ENCODE results near the gene ZYX. TPM values are rescaled to one million over a fixed set of nuclear protein-coding genes. Genes with fewer than 3 reads are reported as not detected.
"Not testable (repeated sequence)": the region's sequence is repeated elsewhere in the genome, so short reads cannot be mapped to it uniquely, and the experiment has no call there.

ZYX gene
- total and polyA plus RNA-seq, 7 experiments from 2014 or later: 54.2 to 264 (median 122) TPM

DNA sequence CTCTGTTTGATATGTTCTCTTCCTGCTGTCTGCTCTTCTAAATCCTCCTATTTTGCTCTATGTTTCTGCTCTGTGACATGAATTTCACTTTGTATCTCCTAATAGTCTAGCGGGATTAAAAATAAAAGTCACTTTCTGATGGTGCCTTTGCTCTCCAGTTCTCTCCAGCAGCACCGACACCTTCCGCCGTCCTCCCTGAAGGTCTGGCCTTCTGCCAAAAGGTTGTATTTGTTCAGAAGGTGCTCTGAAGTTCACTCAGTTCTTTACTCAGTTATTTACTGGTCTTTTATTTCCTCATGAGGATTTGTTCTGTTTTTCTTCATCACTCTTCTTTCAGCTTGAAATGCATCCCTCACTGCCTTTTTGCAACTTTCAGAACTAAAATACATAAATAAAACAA is 38.7 kb downstream of the ZYX start:
- peaks cover 0 to 40% (median 0%) of the 10 kb centered on the region in 3 experiments for H3K36me3 ChIP-seq (ENCODE audit: control insufficient read depth in 2 of 3, insufficient read depth in 3 of 3, low read length in 3 of 3)
- CTCF ChIA-PET: no interaction called here
- peaks cover 0 to 3% of the 10 kb centered on the region in 2 donors for H3K4me1 ChIP-seq (ENCODE audit: control insufficient read depth in 2 of 2, insufficient read depth in 2 of 2, low read length in 2 of 2)
- intact Hi-C loops (cut with micrococcal nuclease): loop anchor here in 1 of 2 donors (5.0 to 10.0 kb wide), 2 partner anchors 113 to 415 kb away; no protein-coding TSS in a partner anchor
- H3K9me3 Mint-ChIP-seq: peaks cover 0 to 4% (median 0%) of the 10 kb centered on the region in 11 donors
- H3K27ac ChIP-seq (ENCODE audit: low read depth, low read length): no peak overlapping the region
- H3K27me3 Mint-ChIP-seq: peaks cover 0 to 19% (median 0%) of the 10 kb centered on the region in 5 donors
- H3K27me3 ChIP-seq (ENCODE audit: control insufficient read depth in 2 of 2, insufficient read depth in 2 of 2, low read length in 2 of 2): no peaks in the 10 kb centered on the region
- no peak overlapping the region for H3K4me3 ChIP-seq (ENCODE audit: low read length)
- H3K9me3 ChIP-seq (ENCODE audit: control insufficient read depth in 2 of 3, low read length in 3 of 3): no peaks in the 10 kb centered on the region
- H3K36me3 Mint-ChIP-seq: peaks cover 0 to 67% (median 59%) of the 10 kb centered on the region in 5 donors
- peak overlapping the region in 4 of 9 donors; percentile 14 to 51 (median 20) for H3K27ac Mint-ChIP-seq
- ATAC-seq (no peak), DNase-seq (peak in 3 of 9 donors; percentile 17 to 31 (median 28))
- POLR2A ChIA-PET: interaction anchor here (0.9 to 1.0 kb wide), 2 partner anchors 13 to 86 kb away, joined by 3 to 5 read pairs; no protein-coding TSS in a partner anchor
- H3K4me3 Mint-ChIP-seq: peak overlapping the region in 3 of 10 donors; percentile 4 to 58 (median 21)
- peaks cover 2 to 43% (median 29%) of the 10 kb centered on the region in 7 donors for H3K4me1 Mint-ChIP-seq

DNA sequence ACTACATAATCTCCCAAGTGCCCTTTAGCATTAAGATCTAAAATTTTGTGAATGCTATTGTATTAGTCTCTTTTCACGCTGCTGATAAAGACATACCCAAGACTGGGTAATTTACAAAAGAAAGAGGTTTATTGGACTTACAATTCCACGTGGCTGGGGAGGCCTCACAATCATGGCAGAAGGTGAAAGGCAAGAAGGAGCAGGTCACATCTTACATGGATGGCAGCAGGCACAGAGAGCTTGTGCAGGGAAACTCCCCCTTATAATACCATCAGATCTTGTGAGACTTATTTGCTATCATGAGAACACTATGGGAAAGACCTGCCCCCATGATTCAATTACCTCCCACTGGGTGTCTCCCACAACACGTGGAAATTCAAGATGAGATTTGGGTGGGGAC is 39.5 kb downstream of the ZYX start:
- DNase-seq; H3K4me1 ChIP-seq (ENCODE audit: control insufficient read depth in 2 of 2, insufficient read depth in 2 of 2, low read length in 2 of 2); H3K27ac ChIP-seq (ENCODE audit: low read depth, low read length); H3K4me3 ChIP-seq (ENCODE audit: low read length); H3K9me3 ChIP-seq (ENCODE audit: control insufficient read depth in 2 of 3, low read length in 3 of 3); H3K9me3 Mint-ChIP-seq; H3K27ac Mint-ChIP-seq; H3K27me3 ChIP-seq (ENCODE audit: control insufficient read depth in 2 of 2, insufficient read depth in 2 of 2, low read length in 2 of 2); H3K4me3 Mint-ChIP-seq; intact Hi-C loops (cut with micrococcal nuclease); ATAC-seq: not testable (repeated sequence)
- H3K36me3 ChIP-seq (ENCODE audit: control insufficient read depth in 2 of 3, insufficient read depth in 3 of 3, low read length in 3 of 3): peaks cover 0 to 35% (median 0%) of the 10 kb centered on the region in 3 experiments
- peaks cover 0 to 18% (median 0%) of the 10 kb centered on the region in 5 donors for H3K27me3 Mint-ChIP-seq
- peaks cover 2 to 42% (median 29%) of the 10 kb centered on the region in 7 donors for H3K4me1 Mint-ChIP-seq
- H3K36me3 Mint-ChIP-seq: peaks cover 0 to 60% (median 55%) of the 10 kb centered on the region in 5 donors
- POLR2A ChIA-PET: interaction anchor here (1.0 kb wide), 1 partner anchor 14 kb away, joined by 5 read pairs; no protein-coding TSS in a partner anchor
- CTCF ChIA-PET: interaction anchor here (0.7 kb wide), 1 partner anchor 1124 kb away, joined by 3 read pairs; no protein-coding TSS in a partner anchor

DNA sequence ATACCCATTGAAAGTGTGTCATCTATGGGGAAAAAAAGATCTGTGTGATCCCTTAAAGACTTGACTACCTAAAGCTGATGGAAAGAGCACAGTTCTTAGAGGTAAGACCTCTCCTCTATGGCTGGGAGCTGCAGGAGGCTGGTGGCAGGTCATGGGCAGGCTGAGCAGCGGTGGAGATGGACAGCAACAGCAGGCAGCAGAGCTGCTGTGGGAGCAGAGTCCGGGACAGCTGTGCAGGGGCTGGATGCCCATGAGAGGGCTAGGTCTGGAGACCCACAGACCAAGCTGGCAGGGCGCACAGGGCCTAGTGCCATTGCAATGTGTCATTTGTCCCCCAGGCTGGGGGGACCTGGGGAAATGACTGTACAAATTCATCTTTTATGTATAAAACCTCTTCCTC is 40.9 kb downstream of the ZYX start:
- H3K4me3 Mint-ChIP-seq: no peak overlapping the region
- peaks cover 0 to 4% (median 0%) of the 10 kb centered on the region in 11 donors for H3K9me3 Mint-ChIP-seq
- H3K4me1 Mint-ChIP-seq: peaks cover 8 to 43% (median 36%) of the 10 kb centered on the region in 7 donors
- no peak overlapping the region for H3K27ac ChIP-seq (ENCODE audit: low read depth, low read length)
- H3K9me3 ChIP-seq (ENCODE audit: control insufficient read depth in 2 of 3, low read length in 3 of 3): no peaks in the 10 kb centered on the region
- ATAC-seq (no peak), DNase-seq (no peak)
- no peaks in the 10 kb centered on the region for H3K27me3 ChIP-seq (ENCODE audit: control insufficient read depth in 2 of 2, insufficient read depth in 2 of 2, low read length in 2 of 2)
- no peaks in the 10 kb centered on the region for H3K4me1 ChIP-seq (ENCODE audit: control insufficient read depth in 2 of 2, insufficient read depth in 2 of 2, low read length in 2 of 2)
- no peak overlapping the region for H3K4me3 ChIP-seq (ENCODE audit: low read length)
- ChIA-PET CTCF (interaction anchor here (1.1 to 2.7 kb wide), 2 partner anchors 14 to 181 kb away, joined by 5 to 11 read pairs; no protein-coding TSS in a partner anchor), POLR2A (no interaction called here)
- H3K36me3 ChIP-seq (ENCODE audit: control insufficient read depth in 2 of 3, insufficient read depth in 3 of 3, low read length in 3 of 3): peaks cover 0 to 31% (median 0%) of the 10 kb centered on the region in 3 experiments
- H3K36me3 Mint-ChIP-seq: peaks cover 0 to 59% (median 46%) of the 10 kb centered on the region in 5 donors
- H3K27me3 Mint-ChIP-seq: peaks cover 0 to 16% (median 0%) of the 10 kb centered on the region in 5 donors
- peak overlapping the region in 2 of 9 donors; percentile 32 to 68 for H3K27ac Mint-ChIP-seq
- intact Hi-C loops (cut with micrococcal nuclease): no loop called here

DNA sequence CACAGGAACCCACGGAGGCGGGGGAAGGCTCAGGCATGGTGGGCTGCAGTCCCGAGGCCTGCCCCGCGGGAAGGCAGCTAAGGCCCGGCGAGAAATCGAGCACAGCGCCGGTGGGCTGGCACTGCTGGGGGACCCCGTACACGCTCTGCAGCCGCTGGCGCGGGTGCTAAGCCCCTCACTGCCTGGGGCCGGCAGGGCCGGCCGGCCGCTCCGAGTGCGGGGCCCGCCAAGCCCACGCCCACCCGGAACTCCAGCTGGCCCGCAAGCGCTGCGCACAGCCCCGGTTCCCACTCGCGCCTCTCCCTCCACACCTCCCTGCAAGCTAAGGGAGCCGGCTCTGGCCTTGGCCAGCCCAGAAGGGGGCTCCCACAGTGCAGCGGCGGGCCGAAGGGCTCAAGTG is 43.3 kb downstream of the ZYX start:
- H3K4me3 ChIP-seq (ENCODE audit: low read length); intact Hi-C loops (cut with micrococcal nuclease); DNase-seq; H3K27ac ChIP-seq (ENCODE audit: low read depth, low read length); H3K4me1 ChIP-seq (ENCODE audit: control insufficient read depth in 2 of 2, insufficient read depth in 2 of 2, low read length in 2 of 2); H3K27me3 ChIP-seq (ENCODE audit: control insufficient read depth in 2 of 2, insufficient read depth in 2 of 2, low read length in 2 of 2); H3K27me3 Mint-ChIP-seq; H3K27ac Mint-ChIP-seq; POLR2A ChIA-PET; H3K9me3 Mint-ChIP-seq; H3K9me3 ChIP-seq (ENCODE audit: control insufficient read depth in 2 of 3, low read length in 3 of 3); ATAC-seq; H3K4me3 Mint-ChIP-seq: not testable (repeated sequence)
- peaks cover 0 to 42% (median 31%) of the 10 kb centered on the region in 5 donors for H3K36me3 Mint-ChIP-seq
- H3K4me1 Mint-ChIP-seq: peaks cover 5 to 31% (median 21%) of the 10 kb centered on the region in 7 donors
- peaks cover 0 to 18% (median 0%) of the 10 kb centered on the region in 3 experiments for H3K36me3 ChIP-seq (ENCODE audit: control insufficient read depth in 2 of 3, insufficient read depth in 3 of 3, low read length in 3 of 3)
- CTCF ChIA-PET: interaction anchor here (0.6 kb wide), 1 partner anchor 125 kb away, joined by 3 read pairs; no protein-coding TSS in a partner anchor

DNA sequence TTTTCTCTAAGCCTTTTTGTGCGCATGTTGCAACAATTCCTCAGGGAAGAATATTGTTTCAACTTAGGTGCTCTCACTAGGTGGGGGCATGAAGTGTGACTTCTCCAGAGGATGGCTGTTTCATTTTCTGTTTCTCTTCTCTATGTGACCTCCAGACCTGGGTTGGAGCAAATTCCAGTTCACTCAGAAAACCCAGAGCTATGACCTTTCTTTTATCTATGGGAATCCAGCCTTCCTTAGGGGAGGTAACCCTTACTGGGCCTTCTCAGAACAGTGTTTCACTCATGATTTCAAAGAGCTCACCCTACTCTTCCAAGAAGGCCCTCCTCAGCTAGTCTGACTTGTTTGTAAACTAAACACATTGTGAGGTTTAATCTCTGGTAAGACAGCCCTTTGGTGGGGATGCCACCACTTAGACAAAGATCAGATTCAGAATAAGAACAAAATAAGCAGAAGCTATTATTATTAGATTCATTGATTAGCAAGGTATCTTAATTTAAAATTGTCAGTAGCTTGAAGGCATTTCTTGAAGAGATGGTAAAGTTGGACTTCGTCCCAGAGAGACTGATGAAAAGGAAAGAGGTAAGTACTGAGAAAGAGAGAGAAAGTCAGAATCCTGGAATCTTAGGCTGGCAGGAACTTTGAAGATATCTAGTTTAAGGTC is 45.5 kb downstream of the ZYX start:
- H3K27ac ChIP-seq (ENCODE audit: low read depth, low read length): no peak overlapping the region
- H3K27ac Mint-ChIP-seq: peak overlapping the region in 8 of 9 donors; percentile 50 to 76 (median 60)
- CTCF ChIA-PET: interaction anchor here (1.2 kb wide), 1 partner anchor 127 kb away, joined by 3 read pairs; no protein-coding TSS in a partner anchor

DNA sequence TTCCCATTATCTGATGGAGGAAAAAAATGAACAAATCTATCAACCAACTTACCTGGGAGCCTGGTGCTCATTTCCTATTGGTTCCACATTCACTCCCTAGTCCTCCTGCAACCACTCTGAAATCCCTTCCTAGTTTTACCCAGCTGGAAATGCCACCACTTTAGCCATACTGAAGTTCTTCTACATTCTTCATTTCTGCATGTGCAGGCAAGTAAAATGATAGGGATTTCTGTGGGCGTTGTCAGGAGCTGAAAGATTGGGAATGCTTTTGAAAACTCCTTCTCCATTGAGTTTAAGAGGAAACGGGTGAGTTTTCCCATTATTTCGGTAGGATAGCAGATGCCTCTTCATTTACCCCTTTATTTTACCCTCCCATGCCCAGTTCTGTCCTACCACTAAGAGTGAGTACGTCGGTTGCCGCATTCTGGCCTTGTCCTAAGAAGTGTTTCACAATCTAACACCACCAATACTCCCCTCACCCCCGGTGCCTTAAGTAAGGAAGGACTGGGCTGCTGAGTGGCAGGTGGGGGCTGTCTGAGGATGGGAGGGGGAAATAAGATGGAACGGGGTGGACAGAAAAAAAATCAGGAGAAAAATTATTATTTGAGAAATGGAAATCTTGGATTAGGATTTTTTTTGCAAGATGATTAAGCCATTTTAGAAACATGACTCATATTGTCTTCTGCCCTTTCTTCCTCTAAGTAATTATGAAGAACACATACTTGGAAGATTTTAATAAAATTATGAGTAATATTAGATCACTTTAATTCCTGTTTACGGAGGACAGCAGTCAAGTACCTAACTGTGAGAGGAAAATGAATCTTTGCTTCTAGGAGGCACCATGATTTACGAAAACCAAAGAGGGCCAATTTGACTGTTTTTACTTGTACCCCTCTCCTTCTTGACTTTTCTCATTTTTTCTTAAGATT is 48.9 kb downstream of the ZYX start:
- H3K27ac ChIP-seq (ENCODE audit: low read depth, low read length): no peak overlapping the region
- no peak overlapping the region for H3K27ac Mint-ChIP-seq
- ChIA-PET POLR2A (no interaction called here), CTCF (no interaction called here)
- H3K4me3 ChIP-seq (ENCODE audit: low read length): no peak overlapping the region
- no peaks in the 10 kb centered on the region for H3K9me3 ChIP-seq (ENCODE audit: control insufficient read depth in 2 of 3, low read length in 3 of 3)
- no peak overlapping the region for H3K4me3 Mint-ChIP-seq
- no peaks in the 10 kb centered on the region for H3K4me1 ChIP-seq (ENCODE audit: control insufficient read depth in 2 of 2, insufficient read depth in 2 of 2, low read length in 2 of 2)
- intact Hi-C loops (cut with micrococcal nuclease): no loop called here
- H3K27me3 ChIP-seq (ENCODE audit: control insufficient read depth in 2 of 2, insufficient read depth in 2 of 2, low read length in 2 of 2): no peaks in the 10 kb centered on the region
- H3K27me3 Mint-ChIP-seq: peaks cover 0 to 14% (median 0%) of the 10 kb centered on the region in 5 donors
- H3K36me3 Mint-ChIP-seq: peaks cover 0 to 47% (median 21%) of the 10 kb centered on the region in 5 donors
- ATAC-seq (no peak), DNase-seq (no peak)
- peaks cover 0 to 9% (median 0%) of the 10 kb centered on the region in 3 experiments for H3K36me3 ChIP-seq (ENCODE audit: control insufficient read depth in 2 of 3, insufficient read depth in 3 of 3, low read length in 3 of 3)
- no peaks in the 10 kb centered on the region for H3K9me3 Mint-ChIP-seq
- peaks cover 2 to 30% (median 17%) of the 10 kb centered on the region in 7 donors for H3K4me1 Mint-ChIP-seq

More for the DNA sequence above, 45.5 kb downstream of the ZYX start:
- no peaks in the 10 kb centered on the region for H3K9me3 ChIP-seq (ENCODE audit: control insufficient read depth in 2 of 3, low read length in 3 of 3)
- POLR2A ChIA-PET: interaction anchor here (0.7 kb wide), 1 partner anchor 45 kb away, joined by 3 read pairs; no protein-coding TSS in a partner anchor
- H3K27me3 Mint-ChIP-seq: peaks cover 0 to 7% (median 0%) of the 10 kb centered on the region in 5 donors
- H3K36me3 Mint-ChIP-seq: peaks cover 0 to 40% (median 29%) of the 10 kb centered on the region in 5 donors
- no peak for DNase-seq
- H3K36me3 ChIP-seq (ENCODE audit: control insufficient read depth in 2 of 3, insufficient read depth in 3 of 3, low read length in 3 of 3): peaks cover 0 to 15% (median 0%) of the 10 kb centered on the region in 3 experiments
- no peak overlapping the region for H3K4me3 ChIP-seq (ENCODE audit: low read length)
- peak overlapping the region in 1 of 10 donors; percentile 25 for H3K4me3 Mint-ChIP-seq
- intact Hi-C loops (cut with micrococcal nuclease): no loop called here
- H3K9me3 Mint-ChIP-seq: no peaks in the 10 kb centered on the region
- H3K4me1 Mint-ChIP-seq: peaks cover 2 to 33% (median 23%) of the 10 kb centered on the region in 7 donors
- no peaks in the 10 kb centered on the region for H3K4me1 ChIP-seq (ENCODE audit: control insufficient read depth in 2 of 2, insufficient read depth in 2 of 2, low read length in 2 of 2)
- H3K27me3 ChIP-seq (ENCODE audit: control insufficient read depth in 2 of 2, insufficient read depth in 2 of 2, low read length in 2 of 2): no peaks in the 10 kb centered on the region
- no peak for ATAC-seq

Data from naive thymus-derived CD4-positive, alpha-beta T cell (primary cell).